Esophagus squamous epithelium (tissue), 5 donors: ENCODE results near the gene ELMO1. TPM values are rescaled to one million over a fixed set of nuclear protein-coding genes. Genes with fewer than 3 reads are reported as not detected.

ENCODE experiments used
- DNase-seq: peaks from one replicate; lab custom pipeline; 2025; lab: John Stamatoyannopoulos, UW
- H3K27ac ChIP-seq, 4 donors: fragments of 200-600 bp; sonication (generic); one replicate each; pipeline ENCODE4 v1.5.1; 2016 to 2019; ENCODE audit warnings: mild to moderate bottlenecking in 1 of 4
- H3K27me3 ChIP-seq, 4 donors: fragments of 200-600 bp; sonication (generic); 1 replicate in 3 of 4; 2 replicates in 1 of 4; pipeline versions ENCODE4 v1.5.1 to v1.6.0; 2017 to 2021; ENCODE audit warnings: antibody characterized with exemption in 1 of 4
- H3K36me3 ChIP-seq, 3 donors: fragments of 200-600 bp; sonication (generic); one replicate each; pipeline ENCODE4 v1.5.1; 2016 to 2019
- H3K4me1 ChIP-seq, 3 donors: fragments of 200-600 bp; sonication (generic); one replicate each; pipeline ENCODE4 v1.5.1; 2017 to 2019
- H3K4me3 ChIP-seq, 4 donors: fragments of 200-600 bp; sonication (generic); 1 replicate in 3 of 4; 2 replicates in 1 of 4; pipeline ENCODE4 v1.5.1; 2016 to 2019; ENCODE audit warnings: mild to moderate bottlenecking in 2 of 4, moderate library complexity in 1 of 4
- H3K9me3 ChIP-seq, 3 donors: fragments of 200-600 bp; sonication (generic); one replicate each; pipeline ENCODE4 v1.5.1; 2016 to 2019
- CTCF ChIP-seq, 6 experiments: fragments of 450-650 bp in 4 of 6; fragments of 200-600 bp in 2 of 6; sonication (generic) in 2 of 6; IDR thresholded peaks; one replicate each; pipeline ENCODE4 v1.5.1; 2016 to 2019; ENCODE audit warnings: antibody characterized with exemption in 6 of 6, mild to moderate bottlenecking in 4 of 6, moderate library complexity in 4 of 6
- POLR2A ChIP-seq, 4 donors: fragments of 450-650 bp; IDR thresholded peaks; one replicate each; pipeline ENCODE4 v1.6.1; 2017; ENCODE audit warnings: antibody characterized with exemption in 4 of 4, mild to moderate bottlenecking in 4 of 4, moderate library complexity in 3 of 4
- WGBS, 2 donors: methylation state at CpG; one replicate each; pipeline ENCODE4 v1.1.5; 2018; 5-methylcytosine and 5-hydroxymethylcytosine counted together
- intact Hi-C: fragments of 100-400 bp; cut with DNase I; formaldehyde crosslinking; loops from one replicate; pipeline ENCODE4 v1.15.0; 2022
- total RNA-seq, 4 donors: library from RNA; depleted of rRNA; stranded (reverse); fragments of >200 nt; gene quantifications; one replicate each; pipeline ENCODE4 v1.1.0, GENCODE V29; 2016
- donor health status: DM: yes; HTN: yes; CAD: no.

Gene ELMO1
- total RNA-seq, 4 donors from 2014 or later, result 0.68 to 36.6 (median 11.8) TPM

- TF ChIP-seq CTCF (IDR thresholded peaks at IDR 0.05), result no peak
- no peak for TF ChIP-seq POLR2A (IDR thresholded peaks at IDR 0.05)
- intact Hi-C loops, result no loop called here
- Histone ChIP-seq H3K4me3 (no peak overlapping the region), H3K27me3 (no peaks in the 10 kb centered on the region), H3K4me1 (no peaks in the 10 kb centered on the region), H3K27ac (no peak overlapping the region), H3K36me3 (no peaks in the 10 kb centered on the region), H3K9me3 (no peaks in the 10 kb centered on the region)
- no peak for DNase-seq
These were observed 628.0 kb downstream of the ELMO1 start for GRCh38 chr7:36820527-36821170.

GRCh38 chr7:36819639-36820038, 629.0 kb downstream of the ELMO1 start:
- H3K4me3 ChIP-seq, result no peak overlapping the region
- no peaks in the 10 kb centered on the region for H3K4me1 ChIP-seq
- DNase-seq, result no peak
- intact Hi-C loops, result no loop called here
- no peaks in the 10 kb centered on the region for H3K9me3 ChIP-seq
- no peaks in the 10 kb centered on the region for H3K36me3 ChIP-seq
- 50 to 82% methylated on average over 1 of the region's 1 CpG for WGBS, 2 donors
- no peaks in the 10 kb centered on the region for H3K27me3 ChIP-seq
- TF ChIP-seq POLR2A (IDR thresholded peaks at IDR 0.05) (no peak), CTCF (IDR thresholded peaks at IDR 0.05) (no peak)
- no peak overlapping the region for H3K27ac ChIP-seq

- no peaks in the 10 kb centered on the region for H3K27me3 ChIP-seq
- no peaks in the 10 kb centered on the region for H3K9me3 ChIP-seq
- 75 to 82% methylated on average over 4 of the region's 4 CpGs for WGBS, 2 donors
- intact Hi-C loops, result no loop called here
- no peak for DNase-seq
- H3K36me3 ChIP-seq, result no peaks in the 10 kb centered on the region
- no peaks in the 10 kb centered on the region for H3K4me1 ChIP-seq
- H3K4me3 ChIP-seq, result no peak overlapping the region
- H3K27ac ChIP-seq, result no peak overlapping the region
- TF ChIP-seq CTCF (IDR thresholded peaks at IDR 0.05) (no peak), POLR2A (IDR thresholded peaks at IDR 0.05) (no peak)
These were observed 634.4 kb downstream of the ELMO1 start for GRCh38 chr7:36814311-36814710.

- no peaks in the 10 kb centered on the region for H3K36me3 ChIP-seq
- no peaks in the 10 kb centered on the region for H3K27me3 ChIP-seq
- H3K9me3 ChIP-seq, result no peaks in the 10 kb centered on the region
- H3K4me1 ChIP-seq, result no peaks in the 10 kb centered on the region
- intact Hi-C loops, result no loop called here
- WGBS, 2 donors, result 63 to 77% methylated on average over 3 of the region's 3 CpGs
- H3K4me3 ChIP-seq, result no peak overlapping the region
- H3K27ac ChIP-seq, result no peak overlapping the region
- no peak for DNase-seq
- TF ChIP-seq CTCF (IDR thresholded peaks at IDR 0.05), result no peak
- TF ChIP-seq POLR2A (IDR thresholded peaks at IDR 0.05), result no peak
These were observed 636.9 kb downstream of the ELMO1 start for GRCh38 chr7:36811807-36812206.

- DNase-seq, result no peak
- Histone ChIP-seq H3K4me1 (no peaks in the 10 kb centered on the region), H3K9me3 (no peaks in the 10 kb centered on the region), H3K27me3 (no peaks in the 10 kb centered on the region), H3K4me3 (no peak overlapping the region), H3K36me3 (no peaks in the 10 kb centered on the region), H3K27ac (no peak overlapping the region)
- TF ChIP-seq POLR2A (IDR thresholded peaks at IDR 0.05) (no peak), CTCF (IDR thresholded peaks at IDR 0.05) (no peak)
- intact Hi-C loops, result no loop called here
- 50% methylated on average over 2 of the region's 2 CpGs for WGBS, 2 donors
These were observed 638.2 kb downstream of the ELMO1 start for GRCh38 chr7:36810489-36810888.
